NCI-H128 (cell line): ENCODE data around the gene AMOTL1.

Experiments
- DNase-seq: peaks from one replicate; lab custom pipeline; 2025; ENCODE audit not compliant: unreplicated experiment; lab: John Stamatoyannopoulos, UW

The AMOTL1 gene

GRCh38 chr11:94741022-94741679 is 27.0 kb upstream of the AMOTL1 start:
- no peak for DNase-seq

GRCh38 chr11:94742665-94743064 is 25.5 kb upstream of the AMOTL1 start:
- no peak for DNase-seq

- no peak for DNase-seq
Observed at GRCh38 chr11:94746721-94747120, 21.4 kb upstream of the AMOTL1 start.

- no peak for DNase-seq
Observed at GRCh38 chr11:94747146-94747545, 21.0 kb upstream of the AMOTL1 start.

GRCh38 chr11:94747601-94748041 is 20.5 kb upstream of the AMOTL1 start:
- no peak for DNase-seq

GRCh38 chr11:94749369-94749768 is 18.8 kb upstream of the AMOTL1 start:
- no peak for DNase-seq

GRCh38 chr11:94750319-94751217 is 17.6 kb upstream of the AMOTL1 start:
- DNase-seq: no peak

- no peak for DNase-seq
Observed at GRCh38 chr11:94751218-94751609, 16.9 kb upstream of the AMOTL1 start.

GRCh38 chr11:94751786-94752185 is 16.4 kb upstream of the AMOTL1 start:
- no peak for DNase-seq

- DNase-seq: no peak
Observed at GRCh38 chr11:94753630-94754029, 14.5 kb upstream of the AMOTL1 start.

GRCh38 chr11:94754335-94754734 is 13.8 kb upstream of the AMOTL1 start:
- DNase-seq: no peak

- DNase-seq: no peak
Observed at GRCh38 chr11:94754819-94755218, 13.3 kb upstream of the AMOTL1 start.

GRCh38 chr11:94755494-94755893 is 12.7 kb upstream of the AMOTL1 start:
- DNase-seq: no peak

- DNase-seq: no peak
Observed at GRCh38 chr11:94757037-94757735, 11.0 kb upstream of the AMOTL1 start.

GRCh38 chr11:94758666-94759065 is 9.5 kb upstream of the AMOTL1 start:
- DNase-seq: no peak

GRCh38 chr11:94759522-94759921 is 8.6 kb upstream of the AMOTL1 start:
- DNase-seq: no peak

GRCh38 chr11:94760296-94760695 is 7.9 kb upstream of the AMOTL1 start:
- DNase-seq: no peak

GRCh38 chr11:94762208-94762607 is 5.9 kb upstream of the AMOTL1 start:
- DNase-seq: no peak

GRCh38 chr11:94762995-94763394 is 5.2 kb upstream of the AMOTL1 start:
- DNase-seq: no peak

- no peak for DNase-seq
Observed at GRCh38 chr11:94766713-94767206, 1.4 kb upstream of the AMOTL1 start.

- no peak for DNase-seq
Observed at GRCh38 chr11:94767291-94767690, 865 bp upstream of the AMOTL1 start.
